ENCODE measurements around the gene ACSF2.

ACSF2 gene

DNA sequence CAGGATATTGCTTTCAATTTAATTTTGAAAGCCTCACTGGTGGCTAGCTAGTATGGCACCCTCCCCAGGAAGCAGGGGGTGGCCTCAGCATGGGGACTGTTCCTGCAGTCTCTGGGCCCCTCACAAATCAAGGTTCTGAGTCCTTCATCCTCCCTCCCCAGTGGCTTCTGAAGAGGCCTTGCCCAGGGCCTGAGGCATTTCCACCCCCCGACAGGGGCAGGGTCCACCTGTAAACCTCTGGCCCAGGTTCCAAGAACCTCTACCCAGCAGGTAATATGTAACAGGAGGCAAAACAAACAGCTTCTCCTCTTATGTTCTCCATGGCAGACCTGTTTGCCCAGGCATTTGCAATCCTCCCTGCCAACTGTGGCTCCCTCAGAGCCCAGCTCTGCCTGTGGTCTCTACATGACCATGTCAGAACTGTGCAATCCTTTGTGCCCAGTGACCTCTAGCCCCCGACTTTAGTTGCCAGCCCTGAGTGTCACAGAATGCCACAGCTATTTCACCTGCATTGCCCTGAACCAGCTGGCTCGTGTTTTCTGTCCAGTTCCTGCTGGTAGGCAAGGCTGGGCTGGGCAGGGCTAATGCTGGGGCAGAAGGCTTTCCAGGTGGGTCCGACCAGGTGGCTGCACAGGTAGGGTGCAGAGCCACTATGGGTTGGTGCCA, 14.3 kb downstream of the ACSF2 start:
- no peak for DNase-seq (ENCODE audit: low read depth, low spot score)

- DNase-seq (ENCODE audit: low read depth, low spot score): no peak
These were observed 15.1 kb downstream of the ACSF2 start for GRCh38 chr17:50440838-50441829.

DNA sequence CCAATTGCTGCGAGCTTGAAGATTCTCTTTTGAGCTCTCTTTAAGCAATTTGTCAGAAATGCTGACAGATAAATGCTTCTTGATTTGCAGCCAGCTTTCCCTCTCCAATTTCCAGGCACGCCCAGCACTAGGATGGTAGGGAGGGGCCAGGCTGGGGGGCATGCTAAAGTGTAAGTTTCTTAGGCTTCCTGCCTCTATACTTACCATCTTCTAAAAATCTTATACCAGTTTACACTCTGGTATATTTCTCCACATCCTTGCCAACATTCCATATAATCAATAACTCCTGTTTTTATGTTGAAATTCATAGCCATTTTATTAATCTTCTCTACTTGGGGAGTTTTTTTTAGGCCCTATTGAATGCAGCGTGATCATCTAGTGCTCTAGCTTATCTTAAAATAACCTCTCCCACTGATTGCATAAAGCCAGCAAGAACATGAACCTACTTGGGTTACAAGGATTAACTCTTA, 17.5 kb downstream of the ACSF2 start:
- DNase-seq (ENCODE audit: low read depth, low spot score): no peak

DNA sequence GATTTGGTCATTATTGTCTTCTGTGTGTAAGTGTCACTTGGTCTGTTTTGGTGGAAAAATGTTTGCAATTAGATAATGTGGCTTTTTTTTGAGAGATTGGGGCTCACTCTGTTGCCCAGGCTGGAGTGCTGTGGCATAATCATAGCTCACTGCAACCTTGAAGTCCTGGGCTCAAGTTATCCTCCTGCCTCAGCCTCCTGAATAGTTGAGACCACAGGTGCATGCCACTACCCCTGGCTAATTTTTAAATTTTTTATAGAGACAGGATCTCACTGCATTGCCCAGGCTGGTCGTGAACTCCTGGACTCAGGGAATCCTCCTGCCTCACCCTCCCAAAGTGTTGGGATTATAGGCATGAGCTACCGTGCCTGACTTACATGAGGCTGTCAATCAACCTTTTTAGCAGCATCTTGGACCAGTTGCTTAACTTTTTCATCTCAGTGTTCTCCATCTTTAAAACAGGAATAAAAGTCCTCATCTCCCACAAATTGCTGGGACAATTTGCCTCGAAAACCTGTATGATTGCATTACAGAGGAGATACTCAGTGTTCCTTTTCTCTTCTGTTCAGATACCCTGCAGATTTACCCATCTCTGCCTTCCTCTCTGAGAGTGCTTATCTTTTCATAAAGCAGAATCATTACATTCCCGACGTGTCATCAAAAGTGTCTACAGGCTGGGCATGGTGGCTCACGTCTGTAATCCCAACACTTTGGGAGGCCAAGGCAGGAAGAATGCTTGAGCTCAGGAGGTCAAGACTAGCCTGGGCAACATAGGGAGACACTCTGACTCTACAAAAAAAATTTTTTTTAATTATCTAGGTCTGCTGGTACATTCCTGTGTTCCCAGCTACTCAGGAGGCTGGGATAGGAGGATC, 19.1 kb downstream of the ACSF2 start:
- no peak for DNase-seq (ENCODE audit: low read depth, low spot score)

GRCh38 chr17:50445730-50446325, 19.8 kb downstream of the ACSF2 start:
- DNase-seq (ENCODE audit: low read depth, low spot score): no peak

DNA sequence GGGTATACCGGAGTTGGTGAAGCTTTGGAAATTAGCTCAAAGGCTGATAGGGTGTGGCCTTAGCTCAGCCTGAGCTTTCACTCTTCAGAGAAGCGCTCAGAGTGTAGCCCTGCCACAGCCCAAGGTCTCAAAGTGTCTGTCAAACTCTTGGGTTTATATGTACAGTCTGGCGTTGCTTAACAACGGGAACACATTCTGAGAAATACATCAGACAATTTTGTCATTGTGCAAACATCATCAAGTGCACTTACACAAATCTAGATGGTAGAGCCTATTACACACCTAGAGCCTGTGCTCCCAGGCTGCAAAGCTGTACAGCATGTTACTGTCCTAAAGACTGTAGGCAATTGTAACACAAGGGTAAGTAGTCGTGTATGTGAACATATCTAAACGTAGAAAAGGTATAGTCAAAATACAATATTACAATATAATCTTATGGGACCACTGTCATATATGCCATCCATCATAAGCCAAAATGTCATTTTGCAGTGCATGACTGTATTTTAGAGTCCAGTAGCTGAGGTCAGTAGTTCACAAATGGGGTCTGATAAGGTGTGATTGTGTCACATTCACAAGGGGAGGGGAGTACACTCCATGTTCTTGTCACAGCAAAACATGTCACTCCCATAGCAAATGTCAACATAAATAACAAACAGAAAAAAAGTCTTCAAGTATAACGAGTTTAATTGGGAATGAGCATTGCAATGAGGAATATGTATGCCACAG, 22.0 kb downstream of the ACSF2 start:
- DNase-seq (ENCODE audit: low read depth, low spot score): no peak

DNA sequence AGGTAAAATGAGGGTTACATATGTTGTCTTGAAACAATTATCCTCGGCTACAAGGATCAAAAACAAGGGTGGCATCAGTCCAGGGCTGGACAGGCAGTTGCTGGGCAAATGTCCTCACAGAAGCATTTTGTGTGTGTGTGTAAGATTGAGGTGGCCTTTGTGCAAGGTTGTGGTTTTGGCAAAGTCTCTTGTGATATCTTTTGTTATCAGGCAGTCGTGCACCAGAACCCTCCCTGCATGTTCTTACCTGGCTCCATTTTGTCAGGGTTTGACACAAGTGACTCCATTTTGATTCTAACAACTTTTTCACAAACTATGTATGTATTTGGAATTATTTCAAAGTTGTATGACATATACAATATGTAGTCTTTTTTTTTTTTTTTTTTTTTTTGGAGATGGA, 22.6 kb downstream of the ACSF2 start:
- DNase-seq (ENCODE audit: low read depth, low spot score): no peak

DNA sequence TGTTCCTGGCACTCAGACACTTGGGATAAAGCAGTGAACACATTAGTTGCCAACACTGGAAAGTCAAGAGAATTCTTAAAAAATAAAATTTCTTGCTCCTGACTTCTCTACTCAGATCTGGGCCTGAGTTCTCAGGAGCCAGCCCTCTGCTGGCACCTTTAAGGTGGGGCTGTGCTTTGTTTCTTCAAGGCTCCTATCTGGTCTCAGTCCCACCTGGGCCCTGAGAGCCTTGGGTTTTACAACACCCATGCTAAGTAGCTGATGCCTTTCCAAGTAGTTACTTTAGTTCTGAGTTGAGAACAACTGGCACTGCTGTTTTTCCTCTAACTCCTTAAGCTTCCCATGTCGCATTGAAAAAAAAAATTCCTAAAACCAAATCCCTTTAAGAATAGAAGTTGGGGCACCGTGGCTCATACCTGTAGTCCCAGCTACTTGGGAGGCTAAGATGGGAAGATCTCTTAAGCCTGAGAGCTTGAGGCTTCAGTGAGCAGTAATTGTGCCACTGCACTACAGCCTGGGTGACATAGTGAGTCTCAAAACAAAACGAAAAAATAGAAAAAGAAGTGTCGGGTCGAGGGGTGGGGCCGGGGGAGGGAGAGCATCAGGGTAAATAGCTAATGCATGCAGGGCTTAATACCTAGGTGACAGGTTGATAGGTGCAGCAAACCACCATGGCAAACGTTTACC, 26.1 kb downstream of the ACSF2 start:
- no peak for DNase-seq (ENCODE audit: low read depth, low spot score)

- DNase-seq (ENCODE audit: low read depth, low spot score): no peak
These were observed 26.7 kb downstream of the ACSF2 start for GRCh38 chr17:50452630-50453300.

- DNase-seq (ENCODE audit: low read depth, low spot score): no peak
These were observed 27.9 kb downstream of the ACSF2 start for GRCh38 chr17:50453901-50454300.

GRCh38 chr17:50457621-50458020, 31.6 kb downstream of the ACSF2 start:
- no peak for DNase-seq (ENCODE audit: low read depth, low spot score)

- DNase-seq (ENCODE audit: low read depth, low spot score): no peak
These were observed 32.3 kb downstream of the ACSF2 start for GRCh38 chr17:50458270-50458669.

DNA sequence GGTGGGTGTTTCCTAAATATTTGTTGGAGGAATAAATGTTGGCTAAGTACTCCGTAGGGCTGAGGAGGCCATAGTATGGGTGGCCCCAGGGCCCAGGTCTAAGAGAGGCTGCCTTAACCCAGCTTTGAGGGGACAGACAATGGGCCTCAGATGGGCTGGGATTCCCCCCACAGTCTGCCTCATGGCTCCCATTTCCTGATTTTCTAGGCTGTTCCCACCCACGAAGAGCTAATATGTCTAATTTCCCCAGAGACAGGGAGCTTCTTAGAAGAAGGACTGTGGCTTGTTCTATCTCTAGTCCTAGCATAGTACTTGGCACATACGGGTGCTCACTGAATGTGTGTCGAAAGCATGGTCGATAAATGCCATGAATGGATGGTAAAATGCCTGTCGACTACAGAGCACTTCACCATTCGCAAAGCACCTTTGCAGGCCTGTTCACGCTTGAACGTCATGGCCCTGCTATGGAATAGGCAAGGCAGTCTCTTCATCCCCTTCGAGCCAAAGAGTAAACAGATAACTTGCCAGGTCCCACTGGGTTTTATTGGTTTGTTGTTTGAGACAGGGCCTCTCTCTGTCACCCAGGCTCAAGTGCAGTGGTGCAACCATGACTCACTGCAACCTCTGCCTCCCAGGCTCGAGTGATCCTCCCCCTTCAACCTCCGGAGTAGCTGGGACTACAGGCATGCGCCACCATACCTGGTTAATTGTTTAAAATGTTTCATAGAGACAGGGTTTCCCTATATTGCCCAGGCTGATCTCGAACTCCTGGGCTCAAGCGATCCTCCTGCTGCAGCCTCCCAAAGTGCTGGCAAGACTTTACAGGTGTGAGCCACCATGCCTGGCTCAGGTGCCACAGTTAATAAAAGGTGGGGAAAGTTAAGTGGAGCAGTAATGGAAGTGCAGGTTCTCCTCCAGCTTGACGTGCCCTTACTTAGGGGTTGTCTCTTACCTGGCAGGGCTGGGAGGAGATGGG, 33.0 kb downstream of the ACSF2 start:
- DNase-seq (ENCODE audit: low read depth, low spot score): no peak

GRCh38 chr17:50459756-50460155, 33.7 kb downstream of the ACSF2 start:
- no peak for DNase-seq (ENCODE audit: low read depth, low spot score)

- DNase-seq (ENCODE audit: low read depth, low spot score): no peak
These were observed 35.0 kb downstream of the ACSF2 start for GRCh38 chr17:50460831-50461526.

- no peak for DNase-seq (ENCODE audit: low read depth, low spot score)
These were observed 35.6 kb downstream of the ACSF2 start for GRCh38 chr17:50461550-50462132.

GRCh38 chr17:50462446-50462845, 36.4 kb downstream of the ACSF2 start:
- DNase-seq (ENCODE audit: low read depth, low spot score): no peak

Measured in brain pericyte (primary cell).